Activated naive CD4-positive, alpha-beta T cell treated with anti-CD3 and anti-CD28 coated beads, Interleukin-2, amount 10 ng/mL, durations not matched to agents 5 hours and 36 hours (primary cell): ENCODE measurements around the gene ANKAR. TPM values are rescaled to one million over a fixed set of nuclear protein-coding genes. Genes with fewer than 3 reads are reported as not detected.

ENCODE experiments used
- total RNA-seq, 2 experiments: library from RNA; stranded (reverse); gene quantifications; one replicate each; pipeline ENCODE4 v1.2.3, GENCODE V29; 2021

Gene ANKAR
- total RNA-seq, result 1 to 10 TPM; 5.9 to 6.6 TPM

GRCh38 chr2:189674374-189675112 is at the start of gene ANKAR:
ANKAR (plus strand) TSS chr2:189674670; CDS start chr2:189676491, 1,821 bp downstream.

DNA sequence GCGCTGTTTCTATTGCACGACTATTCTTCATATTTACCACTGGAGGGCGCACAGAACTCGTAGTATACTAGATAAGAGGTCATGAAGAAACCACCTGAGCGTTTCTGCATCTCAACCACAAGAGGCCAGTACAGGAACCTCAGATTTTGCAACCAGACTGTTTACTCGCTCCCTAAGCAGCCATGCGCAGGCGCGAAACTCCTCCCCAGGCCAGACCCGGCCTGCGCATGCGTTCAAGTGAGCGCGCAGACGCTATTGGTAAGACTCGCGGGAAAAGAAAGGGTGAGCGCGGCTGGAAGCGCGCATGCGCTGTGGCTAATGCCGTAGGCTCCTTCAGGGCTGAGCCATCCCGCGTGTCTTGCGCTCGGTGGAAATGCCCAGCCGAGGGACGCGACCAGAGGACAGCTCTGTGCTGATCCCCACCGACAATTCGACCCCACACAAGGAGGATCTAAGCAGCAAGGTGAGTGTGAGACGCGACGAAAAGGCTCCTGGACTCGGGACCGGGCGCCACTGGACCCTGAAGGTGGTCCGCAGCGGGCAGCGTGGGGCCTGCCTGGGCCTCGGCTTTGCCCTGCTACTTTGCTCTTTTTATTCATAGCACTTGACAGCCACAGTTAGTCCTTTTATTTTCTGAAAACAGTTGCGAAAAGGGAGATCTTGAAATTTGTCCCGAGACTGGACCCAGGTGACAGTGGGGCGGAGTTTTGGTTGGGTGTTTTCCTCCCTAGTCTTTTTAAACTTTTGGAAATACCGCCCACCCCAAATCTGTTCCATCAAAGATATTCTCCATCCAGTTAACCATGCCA is 13.1 kb upstream of the ANKAR start, which contains the start of gene ASNSD1:
Gene ASNSD1, plus strand, starts transcription at position 312 of the 809 bp plus-strand sequence. CDS start 4,674 bp downstream, outside the sequence.

Other genes starting within 250 kb of the ANKAR start
- gene WDR75, start 233.2 kb upstream of the ANKAR start, total RNA-seq, result 10 to 100 TPM; 43.3 to 54.2 TPM
- gene SLC40A1, start 93.9 kb upstream of the ANKAR start, total RNA-seq, result 10 to 100 TPM in 1 of 2 experiments, 1 to 10 TPM in 1; 9.6 to 11.9 TPM
- 10 to 100 TPM; 35.6 to 36.1 TPM for gene ASNSD1, start 13.2 kb upstream of the ANKAR start, total RNA-seq
- 1 to 10 TPM; 6.9 to 7.0 TPM for gene OSGEPL1, start 88.1 kb downstream of the ANKAR start, total RNA-seq
- gene ORMDL1, start 109.7 kb downstream of the ANKAR start, total RNA-seq, result 10 to 100 TPM; 85.1 to 94.9 TPM
- gene PMS1, start 109.8 kb downstream of the ANKAR start, total RNA-seq, result 10 to 100 TPM; 25.5 to 29.2 TPM